NCI-H345 (cell line): ENCODE results near the gene ELP4.

Experiments
- DNase-seq: peaks from one replicate; lab custom pipeline; 2025; lab: John Stamatoyannopoulos, UW

ELP4 gene

GRCh38 chr11:31812383-31813381 is 303.1 kb downstream of the ELP4 start:
- peak; percentile 25 for DNase-seq

GRCh38 chr11:31813391-31814175 is 304.0 kb downstream of the ELP4 start:
- no peak for DNase-seq

- peak; percentile 13 for DNase-seq
Observed at GRCh38 chr11:31814176-31814868, 304.8 kb downstream of the ELP4 start.

- no peak for DNase-seq
Observed at GRCh38 chr11:31815711-31816467, 306.3 kb downstream of the ELP4 start.

GRCh38 chr11:31816468-31817053 is 307.0 kb downstream of the ELP4 start:
- no peak for DNase-seq

- peak; percentile 22 for DNase-seq
Observed at GRCh38 chr11:31817054-31817620, 307.6 kb downstream of the ELP4 start.

- no peak for DNase-seq
Observed at GRCh38 chr11:31817621-31818424, 308.3 kb downstream of the ELP4 start.

- DNase-seq = no peak
Observed at GRCh38 chr11:31818425-31818755, 308.8 kb downstream of the ELP4 start.

GRCh38 chr11:31818874-31819331 is 309.3 kb downstream of the ELP4 start:
- DNase-seq = no peak

- DNase-seq = no peak
Observed at GRCh38 chr11:31819621-31820437, 310.3 kb downstream of the ELP4 start.

GRCh38 chr11:31820438-31820818 is 310.9 kb downstream of the ELP4 start:
- no peak for DNase-seq

GRCh38 chr11:31821235-31821764 is 311.7 kb downstream of the ELP4 start:
- no peak for DNase-seq

- DNase-seq = no peak
Observed at GRCh38 chr11:31821766-31822165, 312.2 kb downstream of the ELP4 start.

- DNase-seq = no peak
Observed at GRCh38 chr11:31822175-31822926, 312.8 kb downstream of the ELP4 start.

GRCh38 chr11:31822927-31823643 is 313.5 kb downstream of the ELP4 start:
- no peak for DNase-seq

- DNase-seq = no peak
Observed at GRCh38 chr11:31823644-31824331, 314.2 kb downstream of the ELP4 start.
